Measurements from ENCODE around the gene FAM53B.

The FAM53B gene

GRCh38 chr10:124701038-124701365, 43.2 kb downstream of the FAM53B start:
- Histone ChIP-seq H3K4me1 (peaks cover 100% of the 10 kb centered on the region in 10 experiments), H4K20me1 (peaks cover 0 to 74% (median 35%) of the 10 kb centered on the region in 11 experiments; a peak in 11 of 22 replicates), H3K9me3 (replicated peaks in 1 of 11) (no peaks in the 10 kb centered on the region), H3K4me3 (no peak overlapping the region; a peak in 1 of 20 replicates), H3K27ac (peak overlapping the region; percentile 61 to 88 (median 83)), H3K27me3 (no peaks in the 10 kb centered on the region), H3K36me3 (peaks cover 5 to 49% (median 28%) of the 10 kb centered on the region in 11 experiments; a peak in 17 of 22 replicates), H3K4me2 (peak overlapping the region; percentile 84 to 97 (median 91)), H3K9ac (peak overlapping the region; percentile 52 to 79 (median 62); a peak in 21 of 22 replicates)
- TF ChIP-seq Cebpa-rat (IDR thresholded peaks at IDR 0.05), result no peak

GRCh38 chr10:124700293-124701037, 43.7 kb downstream of the FAM53B start:
- Histone ChIP-seq H3K9ac (peak overlapping the region; percentile 48 to 79 (median 62); a peak in 21 of 22 replicates), H4K20me1 (peaks cover 0 to 71% (median 29%) of the 10 kb centered on the region in 11 experiments; a peak in 11 of 22 replicates), H3K36me3 (peaks cover 0 to 49% (median 23%) of the 10 kb centered on the region in 11 experiments; a peak in 16 of 22 replicates), H3K9me3 (replicated peaks in 1 of 11) (no peaks in the 10 kb centered on the region), H3K27me3 (no peaks in the 10 kb centered on the region), H3K4me3 (no peak overlapping the region), H3K4me2 (peak overlapping the region; percentile 84 to 97 (median 91)), H3K27ac (peak overlapping the region; percentile 61 to 88 (median 83); a peak in 21 of 22 replicates), H3K4me1 (peaks cover 98 to 100% (median 100%) of the 10 kb centered on the region in 10 experiments)
- no peak for TF ChIP-seq Cebpa-rat (IDR thresholded peaks at IDR 0.05)

- H3K36me3 ChIP-seq, result peaks cover 4 to 49% (median 24%) of the 10 kb centered on the region in 11 experiments
- peaks cover 90 to 100% (median 100%) of the 10 kb centered on the region in 10 experiments for H3K4me1 ChIP-seq
- peaks cover 0 to 63% (median 30%) of the 10 kb centered on the region in 11 experiments; a peak in 10 of 22 replicates for H4K20me1 ChIP-seq
These were observed 44.5 kb downstream of the FAM53B start for GRCh38 chr10:124699471-124700292.

GRCh38 chr10:124698545-124699469, 45.4 kb downstream of the FAM53B start:
- no peak for TF ChIP-seq Cebpa-rat (IDR thresholded peaks at IDR 0.05)
- Histone ChIP-seq H4K20me1 (peaks cover 0 to 62% (median 36%) of the 10 kb centered on the region in 11 experiments; a peak in 10 of 22 replicates), H3K9me3 (replicated peaks in 1 of 11) (no peaks in the 10 kb centered on the region), H3K4me3 (no peak overlapping the region), H3K9ac (peak overlapping the region in 10 of 11 experiments; percentile 7 to 79 (median 72); a peak in 16 of 22 replicates), H3K36me3 (peaks cover 12 to 49% (median 23%) of the 10 kb centered on the region in 11 experiments), H3K27me3 (no peaks in the 10 kb centered on the region), H3K4me2 (peak overlapping the region; percentile 84 to 97 (median 91)), H3K4me1 (peaks cover 87 to 100% (median 100%) of the 10 kb centered on the region in 10 experiments), H3K27ac (peak overlapping the region in 9 of 11 experiments; percentile 76 to 88 (median 84); a peak in 19 of 22 replicates)

More at GRCh38 chr10:124699471-124700292, 44.5 kb downstream of the FAM53B start:
- Histone ChIP-seq H3K27ac (peak overlapping the region; percentile 76 to 88 (median 83); a peak in 21 of 22 replicates), H3K27me3 (no peaks in the 10 kb centered on the region), H3K4me2 (peak overlapping the region; percentile 84 to 97 (median 91)), H3K9ac (peak overlapping the region; percentile 48 to 79 (median 62)), H3K9me3 (replicated peaks in 1 of 11) (no peaks in the 10 kb centered on the region), H3K4me3 (no peak overlapping the region)
- no peak for TF ChIP-seq Cebpa-rat (IDR thresholded peaks at IDR 0.05)

GRCh38 chr10:124697837-124698544, 46.2 kb downstream of the FAM53B start:
- H3K4me3 ChIP-seq, result peak overlapping the region in 3 of 10 experiments; percentile 36 to 44 (median 43); a peak in 4 of 20 replicates
- H3K27ac ChIP-seq, result peak overlapping the region in 9 of 11 experiments; percentile 68 to 88 (median 84); a peak in 18 of 22 replicates
- H3K36me3 ChIP-seq, result peaks cover 12 to 48% (median 19%) of the 10 kb centered on the region in 11 experiments
- no peak for TF ChIP-seq Cebpa-rat (IDR thresholded peaks at IDR 0.05)
- H3K4me1 ChIP-seq, result peaks cover 83 to 100% (median 100%) of the 10 kb centered on the region in 10 experiments
- no peaks in the 10 kb centered on the region for H3K27me3 ChIP-seq
- peak overlapping the region; percentile 84 to 97 (median 91) for H3K4me2 ChIP-seq
- peaks cover 0 to 66% (median 36%) of the 10 kb centered on the region in 11 experiments; a peak in 10 of 22 replicates for H4K20me1 ChIP-seq
- H3K9ac ChIP-seq, result peak overlapping the region in 9 of 11 experiments; percentile 29 to 79 (median 74); a peak in 16 of 22 replicates
- H3K9me3 ChIP-seq (replicated peaks in 1 of 11), result no peaks in the 10 kb centered on the region

GRCh38 chr10:124697443-124697836, 46.7 kb downstream of the FAM53B start:
- Histone ChIP-seq H3K4me1 (peaks cover 77 to 100% (median 100%) of the 10 kb centered on the region in 10 experiments), H4K20me1 (peaks cover 0 to 61% (median 33%) of the 10 kb centered on the region in 11 experiments; a peak in 10 of 22 replicates), H3K4me3 (peak overlapping the region in 6 of 10 experiments; percentile 15 to 44 (median 38); a peak in 11 of 20 replicates), H3K27ac (peak overlapping the region; percentile 39 to 88 (median 80); a peak in 21 of 22 replicates), H3K4me2 (peak overlapping the region; percentile 84 to 97 (median 91)), H3K9ac (peak overlapping the region; percentile 25 to 79 (median 73); a peak in 20 of 22 replicates), H3K9me3 (replicated peaks in 1 of 11) (no peaks in the 10 kb centered on the region), H3K36me3 (peaks cover 12 to 48% (median 18%) of the 10 kb centered on the region in 11 experiments), H3K27me3 (no peaks in the 10 kb centered on the region)
- TF ChIP-seq Cebpa-rat (IDR thresholded peaks at IDR 0.05), result no peak

Measured in BLaER1 treated with 17β-estradiol and CSF1 and Interleukin-3, amounts not matched to agents 10 nM and 100 nM (cell line).